GM12878 (cell line): ENCODE results near the gene LRFN2.

Experiments used
- CEBPB ChIP-seq, 2 experiments: fragments of 150-350 bp in 1 of 2; IDR thresholded peaks; 2 replicates each; pipeline ENCODE4 v1.6.1; 2012 to 2014; ENCODE audit warnings: low read depth in 2 of 2, low read length in 2 of 2, borderline replicate concordance in 1 of 2, inconsistent platforms in 1 of 2
- EZH2 ChIP-seq: IDR thresholded peaks from 2 replicates; pipeline ENCODE4 v1.6.1; 2012; ENCODE audit warnings: low read depth, mild to moderate bottlenecking, control low read depth, inconsistent platforms, low read length, borderline replicate concordance; ENCODE audit not compliant: control insufficient read depth
- FOXM1 ChIP-seq: IDR thresholded peaks from 2 replicates; pipeline ENCODE4 v1.6.1; 2012; ENCODE audit warnings: low read depth, mild to moderate bottlenecking, inconsistent platforms, low read length, moderate library complexity
- MAX ChIP-seq: IDR thresholded peaks from 2 replicates; pipeline ENCODE4 v1.6.1; 2012; ENCODE audit warnings: low read depth, low read length, improper control_type of control experiment
- MXI1 ChIP-seq: fragments of 150-350 bp; IDR thresholded peaks from 2 replicates; pipeline ENCODE4 v1.6.1; 2011; ENCODE audit warnings: low read depth, mild to moderate bottlenecking, inconsistent platforms, low read length, improper control_type of control experiment
- TCF12 ChIP-seq: IDR thresholded peaks from 2 replicates; pipeline ENCODE4 v1.6.1; 2011; ENCODE audit warnings: low read depth, mild to moderate bottlenecking, low read length
- TCF7 ChIP-seq: IDR thresholded peaks from 2 replicates; pipeline ENCODE4 v1.6.1; 2014; ENCODE audit warnings: antibody characterized with exemption, borderline replicate concordance
- ZNF274 ChIP-seq: IDR thresholded peaks from one replicate; pipeline ENCODE4 v1.8.0; 2011; ENCODE audit not compliant: insufficient read length, insufficient read depth
- TF ChIP-seq, protein P1 (sequence below): IDR thresholded peaks from 2 replicates; pipeline ENCODE4 v1.6.1; 2012; ENCODE audit warnings: mild to moderate bottlenecking, low read depth, low read length

GRCh38 chr6:40620574-40621240, 33.5 kb upstream of the LRFN2 start:
- TF ChIP-seq ZNF274: no peak
- TF ChIP-seq EZH2: no peak
- no peak for TF ChIP-seq FOXM1
- TF ChIP-seq, protein P1, sequence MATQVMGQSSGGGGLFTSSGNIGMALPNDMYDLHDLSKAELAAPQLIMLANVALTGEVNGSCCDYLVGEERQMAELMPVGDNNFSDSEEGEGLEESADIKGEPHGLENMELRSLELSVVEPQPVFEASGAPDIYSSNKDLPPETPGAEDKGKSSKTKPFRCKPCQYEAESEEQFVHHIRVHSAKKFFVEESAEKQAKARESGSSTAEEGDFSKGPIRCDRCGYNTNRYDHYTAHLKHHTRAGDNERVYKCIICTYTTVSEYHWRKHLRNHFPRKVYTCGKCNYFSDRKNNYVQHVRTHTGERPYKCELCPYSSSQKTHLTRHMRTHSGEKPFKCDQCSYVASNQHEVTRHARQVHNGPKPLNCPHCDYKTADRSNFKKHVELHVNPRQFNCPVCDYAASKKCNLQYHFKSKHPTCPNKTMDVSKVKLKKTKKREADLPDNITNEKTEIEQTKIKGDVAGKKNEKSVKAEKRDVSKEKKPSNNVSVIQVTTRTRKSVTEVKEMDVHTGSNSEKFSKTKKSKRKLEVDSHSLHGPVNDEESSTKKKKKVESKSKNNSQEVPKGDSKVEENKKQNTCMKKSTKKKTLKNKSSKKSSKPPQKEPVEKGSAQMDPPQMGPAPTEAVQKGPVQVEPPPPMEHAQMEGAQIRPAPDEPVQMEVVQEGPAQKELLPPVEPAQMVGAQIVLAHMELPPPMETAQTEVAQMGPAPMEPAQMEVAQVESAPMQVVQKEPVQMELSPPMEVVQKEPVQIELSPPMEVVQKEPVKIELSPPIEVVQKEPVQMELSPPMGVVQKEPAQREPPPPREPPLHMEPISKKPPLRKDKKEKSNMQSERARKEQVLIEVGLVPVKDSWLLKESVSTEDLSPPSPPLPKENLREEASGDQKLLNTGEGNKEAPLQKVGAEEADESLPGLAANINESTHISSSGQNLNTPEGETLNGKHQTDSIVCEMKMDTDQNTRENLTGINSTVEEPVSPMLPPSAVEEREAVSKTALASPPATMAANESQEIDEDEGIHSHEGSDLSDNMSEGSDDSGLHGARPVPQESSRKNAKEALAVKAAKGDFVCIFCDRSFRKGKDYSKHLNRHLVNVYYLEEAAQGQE: no peak
- no peak for TF ChIP-seq TCF7
- no peak for TF ChIP-seq MXI1
- no peak for TF ChIP-seq CEBPB (IDR thresholded peaks at IDR 0.05; ENCODE audit: borderline replicate concordance in 1 of 2, low read depth in 2 of 2, low read length in 2 of 2)
- no peak for TF ChIP-seq TCF12
- no peak for TF ChIP-seq MAX
